ENCODE results near the gene EFCAB6. TPM values are rescaled to one million over a fixed set of nuclear protein-coding genes. Genes with fewer than 3 reads are reported as not detected.

Gene EFCAB6
- total and polyA plus RNA-seq, 7 experiments from 2014 or later, result 0.08 to 1.4 (median 0.39) TPM; not detected in 1

DNA sequence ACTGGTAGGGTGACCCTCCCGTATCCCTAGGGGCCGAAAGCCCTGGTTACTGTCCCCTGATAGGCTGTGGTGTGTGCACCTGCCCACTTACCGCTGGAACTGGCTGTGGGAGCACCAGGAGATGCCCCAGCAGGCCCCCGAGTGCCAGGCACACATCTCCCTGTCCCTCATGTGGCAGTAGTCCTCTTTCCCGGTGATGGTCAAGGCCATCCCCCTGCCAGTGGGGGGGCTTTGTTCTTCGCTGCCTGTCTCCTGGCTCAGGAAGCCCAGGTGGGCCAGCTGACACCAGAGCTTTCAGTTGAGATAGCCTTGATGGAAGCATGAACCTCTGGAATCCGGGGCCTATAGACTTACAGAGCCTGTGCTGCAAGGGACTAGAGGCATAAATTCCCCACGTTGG, 299.8 kb downstream of the EFCAB6 start:
- Histone ChIP-seq H3K36me3 (ENCODE audit: control insufficient read depth in 2 of 3, insufficient read depth in 3 of 3, low read length in 3 of 3) (no peaks in the 10 kb centered on the region), H3K4me3 (ENCODE audit: low read length) (no peak overlapping the region), H3K27ac (ENCODE audit: low read depth, low read length) (no peak overlapping the region), H3K4me1 (ENCODE audit: control insufficient read depth in 2 of 2, insufficient read depth in 2 of 2, low read length in 2 of 2) (no peaks in the 10 kb centered on the region), H3K9me3 (ENCODE audit: control insufficient read depth in 2 of 3, low read length in 3 of 3) (no peaks in the 10 kb centered on the region), H3K27me3 (ENCODE audit: control insufficient read depth in 2 of 2, insufficient read depth in 2 of 2, low read length in 2 of 2) (no peaks in the 10 kb centered on the region)
- intact Hi-C loops (cut with micrococcal nuclease), result no loop called here
- CTCF ChIA-PET, result no interaction called here
- Mint-ChIP-seq H3K27me3 (peaks cover 0 to 3% (median 0%) of the 10 kb centered on the region in 5 donors), H3K27ac (no peak overlapping the region), H3K4me1 (peaks cover 0 to 1% (median 0%) of the 10 kb centered on the region in 7 donors), H3K9me3 (no peaks in the 10 kb centered on the region), H3K36me3 (no peaks in the 10 kb centered on the region), H3K4me3 (no peak overlapping the region)
- no peak for ATAC-seq
- POLR2A ChIA-PET, result no interaction called here
- DNase-seq, result no peak

DNA sequence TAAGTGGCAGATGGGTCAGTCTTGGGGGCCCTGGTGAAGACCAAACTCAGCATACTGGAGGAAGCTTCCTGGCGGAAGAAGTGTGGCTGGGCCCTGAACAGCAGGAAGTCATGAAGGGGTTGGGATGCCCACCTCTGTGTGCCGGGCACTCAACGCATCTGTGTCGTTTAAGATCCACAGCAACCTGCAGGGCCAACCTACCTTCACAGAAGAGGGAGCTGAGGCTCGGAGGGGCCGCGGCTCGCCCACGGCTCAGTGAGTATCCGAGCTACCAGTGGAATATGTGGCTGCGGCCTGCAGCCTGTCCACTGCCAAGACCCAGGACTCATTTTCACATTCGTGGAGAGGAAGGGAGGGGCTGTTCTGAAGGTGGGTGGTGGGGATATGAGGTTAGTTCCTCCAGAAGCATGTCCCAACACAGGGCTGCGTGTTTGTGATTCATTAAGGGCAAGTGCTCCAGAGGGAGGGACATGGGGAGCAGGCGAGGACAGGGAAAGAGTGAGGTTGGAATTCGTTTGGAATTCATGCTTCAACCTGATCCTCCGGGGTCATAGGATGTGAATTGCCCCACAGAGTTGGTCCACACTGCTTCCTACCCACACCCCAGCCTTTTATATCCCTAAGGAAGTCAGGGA, 300.7 kb downstream of the EFCAB6 start:
- no peak overlapping the region for H3K4me3 ChIP-seq (ENCODE audit: low read length)
- Mint-ChIP-seq H3K27ac (no peak overlapping the region), H3K27me3 (peaks cover 0 to 3% (median 0%) of the 10 kb centered on the region in 5 donors), H3K9me3 (no peaks in the 10 kb centered on the region), H3K4me3 (no peak overlapping the region), H3K4me1 (peaks cover 0 to 1% (median 0%) of the 10 kb centered on the region in 7 donors), H3K36me3 (no peaks in the 10 kb centered on the region)
- DNase-seq, result no peak
- H3K36me3 ChIP-seq (ENCODE audit: control insufficient read depth in 2 of 3, insufficient read depth in 3 of 3, low read length in 3 of 3), result no peaks in the 10 kb centered on the region
- CTCF ChIA-PET, result no interaction called here
- no peaks in the 10 kb centered on the region for H3K9me3 ChIP-seq (ENCODE audit: control insufficient read depth in 2 of 3, low read length in 3 of 3)
- no peaks in the 10 kb centered on the region for H3K4me1 ChIP-seq (ENCODE audit: control insufficient read depth in 2 of 2, insufficient read depth in 2 of 2, low read length in 2 of 2)
- intact Hi-C loops (cut with micrococcal nuclease), result no loop called here
- no peak for ATAC-seq
- no peaks in the 10 kb centered on the region for H3K27me3 ChIP-seq (ENCODE audit: control insufficient read depth in 2 of 2, insufficient read depth in 2 of 2, low read length in 2 of 2)
- H3K27ac ChIP-seq (ENCODE audit: low read depth, low read length), result no peak overlapping the region
- POLR2A ChIA-PET, result no interaction called here

DNA sequence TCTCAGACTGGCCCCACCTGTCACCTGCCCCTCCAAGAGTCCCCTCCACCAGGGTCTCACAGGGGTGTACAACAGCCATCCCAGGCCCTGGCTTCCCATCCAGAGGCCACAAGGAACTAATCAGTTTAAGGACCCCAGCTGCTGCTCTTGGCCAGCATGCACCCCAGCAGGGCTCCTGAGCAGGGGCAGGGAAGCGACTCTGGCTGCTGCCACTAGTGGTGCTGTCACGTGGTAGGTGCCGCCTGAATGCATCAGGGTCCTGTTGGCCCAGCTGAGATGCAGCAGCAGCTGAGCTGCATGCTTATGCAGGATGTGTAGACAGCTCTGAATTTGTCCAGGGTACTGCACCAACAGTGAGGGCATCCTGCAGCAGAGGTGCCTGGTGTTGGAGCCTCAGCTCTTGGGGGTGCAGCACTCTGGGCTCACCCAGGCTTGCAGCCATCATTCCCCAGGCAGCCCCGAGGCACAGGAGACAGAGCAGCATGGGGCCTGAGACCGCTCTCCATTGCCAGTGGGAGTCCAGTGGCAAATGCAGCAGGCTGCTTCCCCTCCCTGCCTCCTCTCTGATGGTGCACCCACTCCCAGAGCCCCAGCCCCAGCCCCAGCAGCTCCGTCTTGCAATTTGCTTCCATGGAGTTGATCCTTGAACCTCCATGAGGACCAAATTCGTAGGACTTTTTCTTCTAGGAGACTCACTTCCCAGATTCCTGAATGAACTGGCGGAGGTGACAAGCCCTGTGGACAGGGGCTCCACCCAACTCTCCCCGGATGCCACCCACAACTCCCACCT, 301.6 kb downstream of the EFCAB6 start:
- DNase-seq (no peak), ATAC-seq (no peak)
- H3K4me3 Mint-ChIP-seq, result no peak overlapping the region
- peaks cover 0 to 1% (median 0%) of the 10 kb centered on the region in 7 donors for H3K4me1 Mint-ChIP-seq
- Histone ChIP-seq H3K27me3 (ENCODE audit: control insufficient read depth in 2 of 2, insufficient read depth in 2 of 2, low read length in 2 of 2) (no peaks in the 10 kb centered on the region), H3K9me3 (ENCODE audit: control insufficient read depth in 2 of 3, low read length in 3 of 3) (no peaks in the 10 kb centered on the region), H3K4me1 (ENCODE audit: control insufficient read depth in 2 of 2, insufficient read depth in 2 of 2, low read length in 2 of 2) (no peaks in the 10 kb centered on the region), H3K4me3 (ENCODE audit: low read length) (no peak overlapping the region), H3K36me3 (ENCODE audit: control insufficient read depth in 2 of 3, insufficient read depth in 3 of 3, low read length in 3 of 3) (no peaks in the 10 kb centered on the region), H3K27ac (ENCODE audit: low read depth, low read length) (no peak overlapping the region)
- no peaks in the 10 kb centered on the region for H3K36me3 Mint-ChIP-seq
- POLR2A ChIA-PET, result no interaction called here
- H3K27ac Mint-ChIP-seq, result no peak overlapping the region
- CTCF ChIA-PET, result no interaction called here
- intact Hi-C loops (cut with micrococcal nuclease), result no loop called here
- no peaks in the 10 kb centered on the region for H3K9me3 Mint-ChIP-seq
- peaks cover 0 to 3% (median 0%) of the 10 kb centered on the region in 5 donors for H3K27me3 Mint-ChIP-seq

DNA sequence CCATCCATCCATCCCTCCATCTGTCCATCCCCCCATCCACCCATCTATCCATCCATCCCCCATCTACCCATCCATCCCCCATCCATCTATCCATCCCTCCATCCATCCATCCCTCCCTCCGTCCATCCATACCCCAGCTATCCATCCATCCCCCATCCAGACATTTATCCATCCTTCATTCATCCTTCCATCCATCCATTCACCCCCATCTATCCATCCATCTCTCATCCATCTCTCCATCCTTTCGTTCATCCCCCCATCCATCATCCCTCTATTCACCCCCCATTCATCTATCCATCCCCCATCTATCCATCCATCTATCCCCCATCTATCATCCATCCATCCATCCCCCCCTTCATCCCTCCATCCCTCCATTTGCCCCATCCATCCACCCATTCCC, 302.8 kb downstream of the EFCAB6 start:
- Histone ChIP-seq H3K27ac (ENCODE audit: low read depth, low read length) (no peak overlapping the region), H3K4me3 (ENCODE audit: low read length) (no peak overlapping the region), H3K27me3 (ENCODE audit: control insufficient read depth in 2 of 2, insufficient read depth in 2 of 2, low read length in 2 of 2) (no peaks in the 10 kb centered on the region), H3K4me1 (ENCODE audit: control insufficient read depth in 2 of 2, insufficient read depth in 2 of 2, low read length in 2 of 2) (no peaks in the 10 kb centered on the region), H3K36me3 (ENCODE audit: control insufficient read depth in 2 of 3, insufficient read depth in 3 of 3, low read length in 3 of 3) (no peaks in the 10 kb centered on the region), H3K9me3 (ENCODE audit: control insufficient read depth in 2 of 3, low read length in 3 of 3) (no peaks in the 10 kb centered on the region)
- DNase-seq, result no peak
- H3K9me3 Mint-ChIP-seq, result no peaks in the 10 kb centered on the region
- H3K4me1 Mint-ChIP-seq, result peaks cover 0 to 1% (median 0%) of the 10 kb centered on the region in 7 donors
- H3K36me3 Mint-ChIP-seq, result no peaks in the 10 kb centered on the region
- no peak for ATAC-seq
- POLR2A ChIA-PET, result no interaction called here
- CTCF ChIA-PET, result no interaction called here
- H3K4me3 Mint-ChIP-seq, result no peak overlapping the region
- H3K27me3 Mint-ChIP-seq, result peaks cover 0 to 3% (median 0%) of the 10 kb centered on the region in 5 donors
- intact Hi-C loops (cut with micrococcal nuclease), result no loop called here
- H3K27ac Mint-ChIP-seq, result no peak overlapping the region

DNA sequence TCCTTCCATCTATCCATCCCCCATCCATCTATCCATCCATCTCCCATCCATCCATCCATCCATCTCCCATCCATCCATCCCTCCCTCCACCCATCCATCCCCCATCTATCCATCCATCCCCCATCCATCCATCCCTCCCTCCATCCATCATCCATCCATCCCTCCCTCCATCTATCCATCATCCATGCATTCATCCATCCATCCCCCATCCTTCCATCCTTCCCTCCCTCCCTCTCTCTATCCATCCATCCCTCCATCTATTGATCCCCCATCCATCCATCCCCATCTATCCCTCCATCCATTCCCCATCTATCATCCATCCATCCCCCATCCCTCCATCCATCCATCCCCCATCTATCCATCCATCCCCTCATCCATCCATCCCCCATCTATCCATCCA, 303.6 kb downstream of the EFCAB6 start:
- H3K9me3 Mint-ChIP-seq, result no peaks in the 10 kb centered on the region
- no peak for ATAC-seq
- no peaks in the 10 kb centered on the region for H3K4me1 ChIP-seq (ENCODE audit: control insufficient read depth in 2 of 2, insufficient read depth in 2 of 2, low read length in 2 of 2)
- no peaks in the 10 kb centered on the region for H3K36me3 Mint-ChIP-seq
- H3K27ac ChIP-seq (ENCODE audit: low read depth, low read length), result no peak overlapping the region
- peaks cover 0 to 3% (median 0%) of the 10 kb centered on the region in 5 donors for H3K27me3 Mint-ChIP-seq
- H3K36me3 ChIP-seq (ENCODE audit: control insufficient read depth in 2 of 3, insufficient read depth in 3 of 3, low read length in 3 of 3), result no peaks in the 10 kb centered on the region
- no peaks in the 10 kb centered on the region for H3K9me3 ChIP-seq (ENCODE audit: control insufficient read depth in 2 of 3, low read length in 3 of 3)
- no peaks in the 10 kb centered on the region for H3K27me3 ChIP-seq (ENCODE audit: control insufficient read depth in 2 of 2, insufficient read depth in 2 of 2, low read length in 2 of 2)
- H3K4me3 ChIP-seq (ENCODE audit: low read length), result no peak overlapping the region
- POLR2A ChIA-PET, result no interaction called here
- no peak for DNase-seq
- H3K4me1 Mint-ChIP-seq, result peaks cover 0 to 1% (median 0%) of the 10 kb centered on the region in 7 donors
- intact Hi-C loops (cut with micrococcal nuclease), result no loop called here
- CTCF ChIA-PET, result no interaction called here
- H3K27ac Mint-ChIP-seq, result no peak overlapping the region
- H3K4me3 Mint-ChIP-seq, result no peak overlapping the region

DNA sequence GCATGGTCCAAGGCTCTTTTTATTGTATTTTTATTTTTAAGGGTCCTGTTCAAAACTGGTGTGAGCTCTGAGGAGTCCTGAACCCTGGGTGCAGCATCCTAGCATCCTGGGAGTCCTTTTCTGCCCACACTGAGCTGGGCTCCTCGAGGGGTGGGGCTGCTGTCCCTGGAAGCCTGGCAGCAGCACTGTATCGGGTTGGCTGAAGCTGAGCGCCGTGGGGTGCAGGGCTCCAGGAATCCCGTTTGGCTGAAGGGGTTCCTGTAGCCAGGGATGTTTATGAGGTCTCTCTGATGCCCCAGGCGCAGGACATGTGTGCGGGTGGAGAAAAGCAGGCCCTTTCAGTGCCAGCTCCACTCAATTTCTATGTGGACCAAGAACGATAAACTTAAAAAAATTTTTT, 304.9 kb downstream of the EFCAB6 start:
- ChIA-PET POLR2A (no interaction called here), CTCF (no interaction called here)
- Mint-ChIP-seq H3K27me3 (peaks cover 0 to 2% (median 0%) of the 10 kb centered on the region in 5 donors), H3K36me3 (no peaks in the 10 kb centered on the region), H3K4me1 (peaks cover 0 to 1% (median 0%) of the 10 kb centered on the region in 7 donors), H3K27ac (no peak overlapping the region), H3K4me3 (no peak overlapping the region), H3K9me3 (no peaks in the 10 kb centered on the region)
- Histone ChIP-seq H3K4me1 (ENCODE audit: control insufficient read depth in 2 of 2, insufficient read depth in 2 of 2, low read length in 2 of 2) (no peaks in the 10 kb centered on the region), H3K4me3 (ENCODE audit: low read length) (no peak overlapping the region), H3K9me3 (ENCODE audit: control insufficient read depth in 2 of 3, low read length in 3 of 3) (no peaks in the 10 kb centered on the region), H3K27ac (ENCODE audit: low read depth, low read length) (no peak overlapping the region), H3K36me3 (ENCODE audit: control insufficient read depth in 2 of 3, insufficient read depth in 3 of 3, low read length in 3 of 3) (no peaks in the 10 kb centered on the region), H3K27me3 (ENCODE audit: control insufficient read depth in 2 of 2, insufficient read depth in 2 of 2, low read length in 2 of 2) (no peaks in the 10 kb centered on the region)
- intact Hi-C loops (cut with micrococcal nuclease), result no loop called here
- ATAC-seq (no peak), DNase-seq (no peak)

GRCh38 chr22:43506487-43506886, 305.6 kb downstream of the EFCAB6 start:
- intact Hi-C loops (cut with micrococcal nuclease), result no loop called here
- Histone ChIP-seq H3K36me3 (ENCODE audit: control insufficient read depth in 2 of 3, insufficient read depth in 3 of 3, low read length in 3 of 3) (no peaks in the 10 kb centered on the region), H3K4me1 (ENCODE audit: control insufficient read depth in 2 of 2, insufficient read depth in 2 of 2, low read length in 2 of 2) (no peaks in the 10 kb centered on the region), H3K27ac (ENCODE audit: low read depth, low read length) (no peak overlapping the region), H3K9me3 (ENCODE audit: control insufficient read depth in 2 of 3, low read length in 3 of 3) (no peaks in the 10 kb centered on the region), H3K4me3 (ENCODE audit: low read length) (no peak overlapping the region), H3K27me3 (ENCODE audit: control insufficient read depth in 2 of 2, insufficient read depth in 2 of 2, low read length in 2 of 2) (no peaks in the 10 kb centered on the region)
- H3K4me3 Mint-ChIP-seq, result no peak overlapping the region
- DNase-seq (no peak), ATAC-seq (no peak)
- H3K4me1 Mint-ChIP-seq, result peaks cover 0 to 1% (median 0%) of the 10 kb centered on the region in 7 donors
- H3K36me3 Mint-ChIP-seq, result no peaks in the 10 kb centered on the region
- no peaks in the 10 kb centered on the region for H3K27me3 Mint-ChIP-seq
- ChIA-PET CTCF (no interaction called here), POLR2A (no interaction called here)
- no peak overlapping the region for H3K27ac Mint-ChIP-seq
- no peaks in the 10 kb centered on the region for H3K9me3 Mint-ChIP-seq

Data from naive thymus-derived CD4-positive, alpha-beta T cell (primary cell).